ENCODE measurements around the gene SNX20.

GRCh38 chr16:50706250-50706649 lies 25.1 kb upstream of the SNX20 start:
- no peak for TF ChIP-seq CTCF (IDR thresholded peaks at IDR 0.05)
- no peak for TF ChIP-seq POLR2A (IDR thresholded peaks at IDR 0.05)
- TF ChIP-seq POLR2AphosphoS5 (IDR thresholded peaks at IDR 0.05) = no peak

All from suprapubic skin (tissue), 4 donors.